Measurements from ENCODE around the gene ARHGAP1.

ARHGAP1 gene

DNA sequence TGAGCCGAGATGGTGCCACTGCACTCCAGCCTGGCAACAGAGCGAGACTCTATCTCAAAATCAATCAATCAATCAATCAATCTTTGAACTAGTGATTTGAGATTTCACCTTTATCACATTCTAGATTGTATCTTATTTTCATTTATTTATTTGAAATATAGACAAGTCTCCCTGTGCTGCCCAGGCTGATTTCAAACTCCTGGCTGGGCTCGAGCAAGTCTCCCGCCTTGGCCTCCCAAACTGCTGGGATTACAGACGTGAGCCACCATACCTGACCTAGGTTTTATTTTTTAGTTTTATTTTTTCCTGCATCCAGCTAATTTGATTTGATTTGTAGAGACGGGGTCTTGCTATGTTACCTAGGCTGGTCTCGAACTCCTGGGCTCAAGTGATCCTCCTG, 35.7 kb upstream of the ARHGAP1 start:
- Histone ChIP-seq H3K27me3 (ENCODE audit: low read depth, low read length) (no peaks in the 10 kb centered on the region), H3K27ac (ENCODE audit: low read length) (no peak overlapping the region), H3K9me3 (ENCODE audit: control insufficient read depth in 1 of 2, low read length in 2 of 2) (no peaks in the 10 kb centered on the region), H3K4me3 (ENCODE audit: low read depth in 1 of 2, low read length in 2 of 2) (no peak overlapping the region), H3K4me1 (ENCODE audit: control insufficient read depth in 1 of 2, insufficient read depth in 2 of 2, low read length in 2 of 2) (no peaks in the 10 kb centered on the region), H3K36me3 (ENCODE audit: control insufficient read depth in 1 of 2, insufficient read depth in 2 of 2, low read length in 2 of 2) (peaks cover 0 to 2% of the 10 kb centered on the region in 2 donors)

DNA sequence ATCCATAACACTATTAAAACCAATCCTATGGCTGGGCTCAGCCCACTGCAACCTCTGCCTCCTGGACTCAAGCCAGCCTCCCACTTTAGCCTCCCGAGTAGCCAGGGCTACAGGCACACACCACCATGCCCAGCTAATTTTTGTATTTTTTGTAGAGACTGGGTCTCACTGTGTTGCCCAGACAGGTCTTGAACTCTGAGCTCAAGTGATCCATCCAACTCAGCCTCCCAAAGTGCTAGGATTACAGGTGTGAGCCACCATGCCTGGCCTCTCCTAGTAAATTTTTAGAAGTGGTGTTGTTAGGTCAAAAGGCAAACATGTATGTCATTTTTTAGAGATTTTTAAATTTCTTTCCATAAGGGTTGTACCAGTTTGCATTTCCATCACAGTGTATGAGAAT, 32.8 kb upstream of the ARHGAP1 start:
- H3K36me3 ChIP-seq (ENCODE audit: control insufficient read depth in 1 of 2, insufficient read depth in 2 of 2, low read length in 2 of 2), result no peaks in the 10 kb centered on the region
- H3K4me3 ChIP-seq (ENCODE audit: low read depth in 1 of 2, low read length in 2 of 2), result no peak overlapping the region
- no peak overlapping the region for H3K27ac ChIP-seq (ENCODE audit: low read length)

GRCh38 chr11:46731545-46731944, 31.1 kb upstream of the ARHGAP1 start:
- Histone ChIP-seq H3K27me3 (ENCODE audit: low read depth, low read length) (no peaks in the 10 kb centered on the region), H3K4me3 (ENCODE audit: low read depth in 1 of 2, low read length in 2 of 2) (no peak overlapping the region), H3K9me3 (ENCODE audit: control insufficient read depth in 1 of 2, low read length in 2 of 2) (no peaks in the 10 kb centered on the region), H3K4me1 (ENCODE audit: control insufficient read depth in 1 of 2, insufficient read depth in 2 of 2, low read length in 2 of 2) (no peaks in the 10 kb centered on the region), H3K36me3 (ENCODE audit: control insufficient read depth in 1 of 2, insufficient read depth in 2 of 2, low read length in 2 of 2) (no peaks in the 10 kb centered on the region), H3K27ac (ENCODE audit: low read length) (no peak overlapping the region)

More for the DNA sequence above, 32.8 kb upstream of the ARHGAP1 start:
- Histone ChIP-seq H3K9me3 (ENCODE audit: control insufficient read depth in 1 of 2, low read length in 2 of 2) (no peaks in the 10 kb centered on the region), H3K4me1 (ENCODE audit: control insufficient read depth in 1 of 2, insufficient read depth in 2 of 2, low read length in 2 of 2) (no peaks in the 10 kb centered on the region), H3K27me3 (ENCODE audit: low read depth, low read length) (no peaks in the 10 kb centered on the region)

DNA sequence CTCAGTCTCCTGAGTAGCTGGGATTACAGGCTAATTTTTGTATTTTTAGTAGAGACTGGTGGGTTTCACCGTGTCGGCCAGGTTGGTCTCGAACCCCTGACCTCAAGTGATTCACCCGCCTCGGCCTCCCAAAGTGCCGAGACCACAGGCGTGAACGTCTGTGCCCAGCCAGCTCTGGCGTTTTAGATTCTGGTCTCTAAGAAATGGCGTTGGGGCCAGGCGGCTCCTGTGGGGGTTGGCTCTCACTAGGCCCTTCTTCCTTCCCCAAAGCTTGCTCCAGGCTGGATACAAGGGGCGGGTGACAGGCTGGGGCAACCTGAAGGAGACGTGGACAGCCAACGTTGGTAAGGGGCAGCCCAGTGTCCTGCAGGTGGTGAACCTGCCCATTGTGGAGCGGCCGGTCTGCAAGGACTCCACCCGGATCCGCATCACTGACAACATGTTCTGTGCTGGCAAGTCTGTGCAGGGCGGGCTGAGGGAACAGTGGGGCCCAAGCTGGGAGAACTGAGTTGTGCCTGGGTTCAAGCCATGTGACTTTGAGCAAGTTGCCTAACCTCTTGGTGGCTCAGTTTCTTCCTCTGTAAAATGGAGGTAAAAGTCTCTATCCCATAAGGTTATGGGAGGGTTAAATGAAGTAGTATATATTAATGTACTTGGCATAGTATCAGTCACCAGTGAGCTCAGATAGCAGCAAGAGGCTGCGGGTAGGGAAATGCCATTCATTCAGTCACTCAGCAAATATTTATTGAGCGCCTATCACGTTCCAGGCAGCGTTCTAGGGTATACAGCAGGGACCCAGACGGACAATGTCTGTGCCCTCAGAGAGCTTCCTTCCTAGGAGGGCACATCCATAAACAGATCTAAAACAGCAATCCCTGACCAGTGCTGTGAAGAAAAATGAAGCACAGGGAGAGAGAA, 28.9 kb upstream of the ARHGAP1 start:
- H3K36me3 ChIP-seq (ENCODE audit: control insufficient read depth in 1 of 2, insufficient read depth in 2 of 2, low read length in 2 of 2), result no peaks in the 10 kb centered on the region
- no peaks in the 10 kb centered on the region for H3K9me3 ChIP-seq (ENCODE audit: control insufficient read depth in 1 of 2, low read length in 2 of 2)
- H3K27ac ChIP-seq (ENCODE audit: low read length), result no peak overlapping the region
- no peaks in the 10 kb centered on the region for H3K4me1 ChIP-seq (ENCODE audit: control insufficient read depth in 1 of 2, insufficient read depth in 2 of 2, low read length in 2 of 2)
- no peaks in the 10 kb centered on the region for H3K27me3 ChIP-seq (ENCODE audit: low read depth, low read length)
- no peak overlapping the region for H3K4me3 ChIP-seq (ENCODE audit: low read depth in 1 of 2, low read length in 2 of 2)

GRCh38 chr11:46728659-46729040, 28.2 kb upstream of the ARHGAP1 start:
- Histone ChIP-seq H3K9me3 (ENCODE audit: control insufficient read depth in 1 of 2, low read length in 2 of 2) (no peaks in the 10 kb centered on the region), H3K4me1 (ENCODE audit: control insufficient read depth in 1 of 2, insufficient read depth in 2 of 2, low read length in 2 of 2) (no peaks in the 10 kb centered on the region), H3K27ac (ENCODE audit: low read length) (no peak overlapping the region), H3K4me3 (ENCODE audit: low read depth in 1 of 2, low read length in 2 of 2) (no peak overlapping the region), H3K36me3 (ENCODE audit: control insufficient read depth in 1 of 2, insufficient read depth in 2 of 2, low read length in 2 of 2) (no peaks in the 10 kb centered on the region), H3K27me3 (ENCODE audit: low read depth, low read length) (no peaks in the 10 kb centered on the region)

DNA sequence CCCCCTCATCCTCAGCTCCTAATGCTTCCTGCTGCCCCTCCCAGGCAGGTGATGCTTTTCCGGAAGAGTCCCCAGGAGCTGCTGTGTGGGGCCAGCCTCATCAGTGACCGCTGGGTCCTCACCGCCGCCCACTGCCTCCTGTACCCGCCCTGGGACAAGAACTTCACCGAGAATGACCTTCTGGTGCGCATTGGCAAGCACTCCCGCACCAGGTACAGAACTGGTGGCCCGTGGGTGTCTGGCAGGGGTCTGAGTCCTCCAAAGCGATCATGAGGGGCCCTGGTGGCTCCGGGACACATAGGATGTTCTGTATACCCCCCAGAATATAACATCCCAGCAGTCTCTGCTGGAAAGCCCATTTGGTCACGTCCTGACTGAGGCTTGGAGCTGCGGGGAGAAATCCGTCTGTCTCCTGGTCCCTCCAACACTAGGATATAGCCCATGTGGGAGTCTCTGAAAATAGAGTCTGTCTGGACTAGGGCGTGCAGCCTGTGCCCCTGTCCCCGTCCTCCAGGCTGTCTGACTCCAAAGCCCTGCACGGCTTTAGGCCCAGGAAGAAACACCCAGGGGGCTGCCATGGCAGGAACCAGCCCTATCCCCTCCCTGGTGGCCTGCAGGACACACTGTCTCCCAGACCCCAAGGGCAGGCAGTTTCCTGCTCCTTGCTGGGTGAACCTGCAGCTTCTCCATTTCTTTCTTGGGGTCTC, 27.7 kb upstream of the ARHGAP1 start:
- Histone ChIP-seq H3K27me3 (ENCODE audit: low read depth, low read length) (no peaks in the 10 kb centered on the region), H3K27ac (ENCODE audit: low read length) (no peak overlapping the region), H3K36me3 (ENCODE audit: control insufficient read depth in 1 of 2, insufficient read depth in 2 of 2, low read length in 2 of 2) (no peaks in the 10 kb centered on the region), H3K4me1 (ENCODE audit: control insufficient read depth in 1 of 2, insufficient read depth in 2 of 2, low read length in 2 of 2) (no peaks in the 10 kb centered on the region), H3K4me3 (ENCODE audit: low read depth in 1 of 2, low read length in 2 of 2) (no peak overlapping the region), H3K9me3 (ENCODE audit: control insufficient read depth in 1 of 2, low read length in 2 of 2) (no peaks in the 10 kb centered on the region)

DNA sequence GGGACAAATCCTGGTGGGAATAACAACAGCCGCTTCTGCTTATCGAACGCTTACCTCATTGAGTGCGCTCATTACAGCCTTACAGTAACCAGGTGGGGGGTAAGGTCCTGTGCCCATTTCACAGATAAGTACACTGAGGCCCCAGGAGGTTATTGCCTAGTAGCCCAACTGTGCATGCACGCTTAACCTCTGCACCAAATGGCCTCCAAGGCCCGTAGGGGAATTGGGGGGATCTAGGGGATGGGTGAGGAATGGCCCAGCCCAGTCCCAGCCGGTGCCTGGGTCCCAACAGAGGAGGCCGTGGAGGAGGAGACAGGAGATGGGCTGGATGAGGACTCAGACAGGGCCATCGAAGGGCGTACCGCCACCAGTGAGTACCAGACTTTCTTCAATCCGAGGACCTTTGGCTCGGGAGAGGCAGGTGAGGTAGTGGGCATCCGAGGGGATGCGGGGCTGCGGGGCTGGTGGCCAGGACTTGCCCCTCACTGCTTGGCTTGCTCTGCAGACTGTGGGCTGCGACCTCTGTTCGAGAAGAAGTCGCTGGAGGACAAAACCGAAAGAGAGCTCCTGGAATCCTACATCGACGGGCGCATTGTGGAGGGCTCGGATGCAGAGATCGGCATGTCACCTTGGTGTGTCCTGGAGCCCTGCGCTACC, 25.9 kb upstream of the ARHGAP1 start:
- Histone ChIP-seq H3K27ac (ENCODE audit: low read length) (no peak overlapping the region), H3K36me3 (ENCODE audit: control insufficient read depth in 1 of 2, insufficient read depth in 2 of 2, low read length in 2 of 2) (no peaks in the 10 kb centered on the region), H3K4me3 (ENCODE audit: low read depth in 1 of 2, low read length in 2 of 2) (no peak overlapping the region), H3K4me1 (ENCODE audit: control insufficient read depth in 1 of 2, insufficient read depth in 2 of 2, low read length in 2 of 2) (no peaks in the 10 kb centered on the region), H3K27me3 (ENCODE audit: low read depth, low read length) (no peaks in the 10 kb centered on the region), H3K9me3 (ENCODE audit: control insufficient read depth in 1 of 2, low read length in 2 of 2) (no peaks in the 10 kb centered on the region)

DNA sequence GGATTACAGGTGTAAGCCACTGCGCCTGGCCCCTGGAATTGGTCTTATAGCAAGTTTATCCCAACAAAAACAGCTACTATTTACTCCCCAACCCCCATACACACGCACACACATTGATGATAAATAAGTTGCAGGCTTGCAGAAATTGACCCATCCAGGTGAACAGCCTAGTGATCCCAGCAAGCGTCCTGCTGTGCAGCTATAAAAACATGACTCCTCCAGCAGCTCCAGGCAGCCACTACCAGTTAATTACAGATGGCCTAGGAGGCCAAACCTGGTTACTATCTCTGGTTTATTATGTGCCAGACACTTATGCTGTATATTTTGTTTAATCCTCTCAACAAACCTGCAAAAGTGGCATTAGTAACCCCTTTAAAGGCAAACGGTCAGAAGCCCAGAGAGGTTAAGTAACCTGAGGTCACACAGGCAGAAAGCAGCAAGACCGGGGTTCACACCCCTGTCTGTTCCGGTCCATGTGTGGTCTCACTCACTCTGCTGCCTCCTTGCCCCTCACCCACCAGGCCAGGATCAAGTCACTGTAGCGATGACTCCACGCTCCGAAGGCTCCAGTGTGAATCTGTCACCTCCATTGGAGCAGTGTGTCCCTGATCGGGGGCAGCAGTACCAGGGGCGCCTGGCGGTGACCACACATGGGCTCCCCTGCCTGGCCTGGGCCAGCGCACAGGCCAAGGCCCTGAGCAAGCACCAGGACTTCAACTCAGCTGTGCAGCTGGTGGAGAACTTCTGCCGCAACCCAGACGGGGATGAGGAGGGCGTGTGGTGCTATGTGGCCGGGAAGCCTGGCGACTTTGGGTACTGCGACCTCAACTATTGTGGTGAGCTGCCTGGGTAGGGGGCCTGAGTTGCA, 25.2 kb upstream of the ARHGAP1 start:
- Histone ChIP-seq H3K4me3 (ENCODE audit: low read depth in 1 of 2, low read length in 2 of 2) (no peak overlapping the region), H3K4me1 (ENCODE audit: control insufficient read depth in 1 of 2, insufficient read depth in 2 of 2, low read length in 2 of 2) (no peaks in the 10 kb centered on the region), H3K9me3 (ENCODE audit: control insufficient read depth in 1 of 2, low read length in 2 of 2) (no peaks in the 10 kb centered on the region), H3K36me3 (ENCODE audit: control insufficient read depth in 1 of 2, insufficient read depth in 2 of 2, low read length in 2 of 2) (no peaks in the 10 kb centered on the region), H3K27ac (ENCODE audit: low read length) (no peak overlapping the region), H3K27me3 (ENCODE audit: low read depth, low read length) (no peaks in the 10 kb centered on the region)

DNA sequence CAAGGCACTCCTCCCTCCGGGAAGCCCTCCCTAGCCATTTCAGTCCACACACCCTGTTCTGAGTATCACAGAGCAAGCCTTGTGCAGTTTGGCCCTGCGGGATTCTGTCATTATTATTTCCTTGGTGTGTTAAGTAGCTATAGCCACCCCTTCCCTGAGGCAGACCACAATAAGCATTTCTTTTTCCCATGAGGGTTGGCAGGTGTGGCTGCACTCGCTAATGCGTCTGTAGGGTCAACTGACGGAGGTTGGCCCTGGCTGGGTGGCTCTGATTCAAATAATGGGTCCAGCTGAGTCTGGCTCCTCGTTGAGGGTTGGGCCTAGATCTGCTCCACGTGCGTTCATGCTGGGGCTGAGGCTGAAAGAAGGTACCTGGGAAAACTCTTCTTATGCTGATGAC, 23.7 kb upstream of the ARHGAP1 start:
- no peak overlapping the region for H3K27ac ChIP-seq (ENCODE audit: low read length)
- H3K4me3 ChIP-seq (ENCODE audit: low read depth in 1 of 2, low read length in 2 of 2), result no peak overlapping the region
- no peaks in the 10 kb centered on the region for H3K36me3 ChIP-seq (ENCODE audit: control insufficient read depth in 1 of 2, insufficient read depth in 2 of 2, low read length in 2 of 2)
- no peaks in the 10 kb centered on the region for H3K27me3 ChIP-seq (ENCODE audit: low read depth, low read length)
- no peaks in the 10 kb centered on the region for H3K4me1 ChIP-seq (ENCODE audit: control insufficient read depth in 1 of 2, insufficient read depth in 2 of 2, low read length in 2 of 2)
- H3K9me3 ChIP-seq (ENCODE audit: control insufficient read depth in 1 of 2, low read length in 2 of 2), result no peaks in the 10 kb centered on the region

DNA sequence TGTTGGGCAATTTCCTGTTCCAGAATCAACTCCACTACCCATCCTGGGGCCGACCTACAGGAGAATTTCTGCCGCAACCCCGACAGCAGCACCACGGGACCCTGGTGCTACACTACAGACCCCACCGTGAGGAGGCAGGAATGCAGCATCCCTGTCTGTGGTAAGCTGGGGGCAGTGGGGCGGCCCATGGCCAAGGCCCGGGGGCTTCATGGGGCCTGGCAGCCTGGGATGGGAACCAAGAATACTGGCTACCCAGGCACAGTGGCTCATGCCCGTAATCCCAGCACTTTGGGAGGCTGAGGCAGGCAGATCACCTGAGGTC, 22.9 kb upstream of the ARHGAP1 start:
- H3K27ac ChIP-seq (ENCODE audit: low read length), result no peak overlapping the region
- H3K4me3 ChIP-seq (ENCODE audit: low read depth in 1 of 2, low read length in 2 of 2), result no peak overlapping the region
- no peaks in the 10 kb centered on the region for H3K4me1 ChIP-seq (ENCODE audit: control insufficient read depth in 1 of 2, insufficient read depth in 2 of 2, low read length in 2 of 2)
- H3K9me3 ChIP-seq (ENCODE audit: control insufficient read depth in 1 of 2, low read length in 2 of 2), result no peaks in the 10 kb centered on the region
- H3K27me3 ChIP-seq (ENCODE audit: low read depth, low read length), result no peaks in the 10 kb centered on the region
- H3K36me3 ChIP-seq (ENCODE audit: control insufficient read depth in 1 of 2, insufficient read depth in 2 of 2, low read length in 2 of 2), result no peaks in the 10 kb centered on the region

Data from muscle layer of duodenum (tissue), 2 donors.